HepG2 (cell line): Measurements from ENCODE around the gene MOCS1. TPM values are rescaled to one million over a fixed set of nuclear protein-coding genes. Genes with fewer than 3 reads are reported as not detected.

Experiments
- ATAC-seq: fragments of 200-7000 bp; cut with Tn5 transposase; 3 replicates; pipeline ENCODE4 v1.9.1; 2020; ENCODE audit warnings: mild to moderate bottlenecking, moderate library complexity
- BruUV-seq: library from RNA; stranded (reverse); fragments of 400-500 nt; replicated peaks from 2 replicates; lab custom pipeline; 2021; lab: Mats Ljungman, UMichigan
- CTCF ChIA-PET: fragments of 300-600 bp; formaldehyde crosslinking; extraction: SDS; loops from one replicate; lab custom pipeline; 2021; ENCODE audit warnings: low total read pairs, inconsistent platforms, low intra/inter-chr PET ratio; lab: Yijun Ruan, JAX
- POLR2A ChIA-PET: fragments of 350-600 bp; sonication (Branson Sonifier 250); formaldehyde crosslinking; loops from one replicate; lab custom pipeline; 2020; ENCODE audit warnings: antibody characterized with exemption, inconsistent platforms; lab: Yijun Ruan, JAX
- DNase-seq: peaks from one replicate; pipeline ENCODE4 v3.0.0-alpha.2; 2015; ENCODE audit warnings: low spot score
- FAIRE-seq: peaks from 3 replicates; lab custom pipeline; 2011; peaks lifted over from hg19 to GRCh38; lab: Jason Lieb, UNC
- H2AFZ ChIP-seq: one replicate; pipeline ENCODE4 v1.6.1; 2011; ENCODE audit warnings: low read length, inconsistent platforms
- H3K27ac ChIP-seq: fragments of 300-600 bp; 3 replicates; pipeline ENCODE4 v1.8.0; 2011; ENCODE audit warnings: mixed run types, mild to moderate bottlenecking, mixed read lengths, low read length, inconsistent platforms; ENCODE audit not compliant: insufficient read depth; ENCODE audit errors: extremely low read length
- H3K27me3 ChIP-seq, 2 experiments: fragments of 200-600 bp in 1 of 2; 2 replicates in 1 of 2; 3 replicates in 1 of 2; pipeline versions ENCODE4 v1.6.0 to v1.8.0; 2011; ENCODE audit warnings: low read length in 2 of 2, mild to moderate bottlenecking in 2 of 2, moderate library complexity in 2 of 2, inconsistent platforms in 1 of 2; ENCODE audit not compliant: insufficient read depth in 2 of 2, control insufficient read depth in 1 of 2
- H3K36me3 ChIP-seq, 2 experiments: fragments of 200-600 bp in 1 of 2; replicated peaks in 1 of 2; 2 replicates in 1 of 2; 3 replicates in 1 of 2; pipeline versions ENCODE4 v1.5.1 to v1.8.0; 2011; ENCODE audit warnings: low read length in 2 of 2, inconsistent platforms in 1 of 2; ENCODE audit not compliant: insufficient read depth in 2 of 2, control insufficient read depth in 1 of 2
- H3K4me1 ChIP-seq: 2 replicates; pipeline ENCODE4 v1.5.1; 2012; ENCODE audit warnings: low read length, inconsistent platforms; ENCODE audit not compliant: insufficient read depth
- H3K4me2 ChIP-seq: 2 replicates; pipeline ENCODE4 v1.6.0; 2011; ENCODE audit warnings: low read depth, low read length, inconsistent platforms
- H3K4me3 ChIP-seq, 3 experiments: fragments of 200-600 bp in 1 of 3; sonication (generic), shearing (Covaris generic) in 1 of 3; replicated peaks in 1 of 3; 2 replicates each; pipeline ENCODE4 v1.5.1; 2011 to 2016; ENCODE audit warnings: low read length in 3 of 3, inconsistent platforms in 2 of 3, low read depth in 2 of 3, mild to moderate bottlenecking in 2 of 3, control low read depth in 1 of 3, mixed read lengths in 1 of 3; ENCODE audit not compliant: insufficient read depth in 1 of 3
- H3K79me2 ChIP-seq: one replicate; pipeline ENCODE4 v1.6.1; 2011; ENCODE audit warnings: low read length, inconsistent platforms; ENCODE audit not compliant: insufficient read depth
- H3K9ac ChIP-seq: 2 replicates; pipeline ENCODE4 v1.6.0; 2011; ENCODE audit warnings: mild to moderate bottlenecking, low read depth, low read length, inconsistent platforms; ENCODE audit not compliant: insufficient read depth
- H3K9me3 ChIP-seq: 2 replicates; pipeline ENCODE4 v1.5.1; 2012; ENCODE audit warnings: mild to moderate bottlenecking, low read length
- H4K20me1 ChIP-seq: 2 replicates; pipeline ENCODE4 v1.6.0; 2011; ENCODE audit warnings: inconsistent platforms, mild to moderate bottlenecking, low read length, moderate library complexity; ENCODE audit not compliant: insufficient read depth
- HOXD1 ChIP-seq: sonication (generic); formaldehyde crosslinking; IDR thresholded peaks from 2 replicates; pipeline ENCODE4 v1.5.0; 2020; ENCODE audit warnings: missing genetic modification reagents
- TBX3 ChIP-seq: fragments of 450-650 bp; IDR thresholded peaks from 2 replicates; pipeline ENCODE4 v1.6.1; 2017; ENCODE audit warnings: antibody characterized with exemption, mild to moderate bottlenecking, inconsistent platforms, borderline replicate concordance
- ZNF180 ChIP-seq: sonication (generic); formaldehyde crosslinking; IDR thresholded peaks from 2 replicates; pipeline ENCODE4 v1.4.0; 2020; ENCODE audit warnings: low read depth, missing genetic modification reagents, borderline replicate concordance
- ZZZ3 ChIP-seq: sonication (generic); formaldehyde crosslinking; IDR thresholded peaks from 2 replicates; pipeline ENCODE4 v1.4.0; 2020; ENCODE audit warnings: missing genetic modification reagents, mild to moderate bottlenecking, borderline replicate concordance
- WGBS: methylation state at CpG from one replicate; pipeline ENCODE4 v1.1.6; 2017; ENCODE audit warnings: low lambda C conversion rate; 5-methylcytosine and 5-hydroxymethylcytosine counted together
- in situ Hi-C: cut with HindIII; loops from 2 replicates; pipeline ENCODE4 v1.10.0; 2017; ENCODE audit warnings: low pct_unique_long_range_greater_than_20kb; ENCODE audit not compliant: extremely low pct_ligation_motif_present
- intact Hi-C: fragments of 100-400 bp; cut with micrococcal nuclease; formaldehyde crosslinking; loops from one replicate; pipeline ENCODE4 v1.10.0; 2022; ENCODE audit not compliant: unreplicated experiment
- polyA plus RNA-seq, 8 experiments: library from polyadenylated mRNA; depleted of rRNA in 3 of 8; stranded (reverse) in 7 of 8; unstranded in 1 of 8; fragments of >200 nt; fragmentation: Illumina TruSeq in 4 of 8; extraction: Trizol in 4 of 8; gene quantifications; 2 replicates each; pipeline versions ENCODE4 v1.2.1 to v1.2.3, GENCODE V29; 2011 to 2016; ENCODE audit warnings: low read depth in 4 of 8, missing spikeins in 1 of 8, mixed read lengths in 1 of 8; ENCODE audit not compliant: insufficient read depth in 1 of 8
- total RNA-seq, 5 experiments: library from RNA; depleted of rRNA; stranded (reverse); fragments of >200 nt; fragmentation: Illumina TruSeq; extraction: Trizol; gene quantifications; 2 replicates each; pipeline ENCODE4 v1.2.3, GENCODE V29; 2016; ENCODE audit warnings: low read depth in 1 of 5
- TF ChIP-seq, protein P1 (sequence below): sonication (generic); formaldehyde crosslinking; IDR thresholded peaks from 2 replicates; pipeline ENCODE4; 2020; ENCODE audit warnings: missing genetic modification reagents, mild to moderate bottlenecking, borderline replicate concordance
- TF ChIP-seq, protein P2 (sequence below): sonication (generic); formaldehyde crosslinking; conservative IDR thresholded peaks from 2 replicates; pipeline ENCODE4 v1.4.0; 2020; ENCODE audit warnings: mild to moderate bottlenecking, missing genetic modification reagents, moderate library complexity

MOCS1 gene
- total and polyA plus RNA-seq, 2 of the 13 experiments (the other 11 are each of a cell fraction or from before 2014, with no cell fraction given) = 5.3 to 11.7 TPM

DNA sequence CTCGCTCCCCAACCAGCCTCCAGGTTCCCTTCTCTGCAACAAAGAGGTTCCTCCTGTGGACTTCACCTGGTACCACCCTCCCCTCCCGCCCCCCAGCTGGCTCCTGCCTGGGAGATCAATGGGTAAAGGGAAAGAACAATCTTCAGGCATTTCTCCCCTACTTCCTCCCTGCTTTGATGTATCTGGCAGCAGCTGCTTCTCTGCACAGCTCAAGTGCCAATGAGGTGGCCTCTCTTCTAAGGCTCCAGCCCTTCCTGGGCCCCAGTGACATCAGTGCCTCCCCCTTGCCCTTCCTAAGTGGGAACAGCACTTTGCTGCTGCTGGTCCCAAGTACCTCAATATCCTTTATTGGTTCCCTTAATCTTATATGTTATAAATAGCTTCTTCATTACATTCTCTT lies 23.5 kb downstream of the MOCS1 start:
- no peak overlapping the region for H3K4me3 ChIP-seq
- no peaks in the 10 kb centered on the region for H3K4me1 ChIP-seq
- DNase-seq (no peak), FAIRE-seq (no peak), ATAC-seq (no peak)
- BruUV-seq = no TSS peak
- ChIA-PET POLR2A (no interaction called here), CTCF (no interaction called here)
- H2AFZ ChIP-seq = no peak overlapping the region
- H4K20me1 ChIP-seq = no peaks in the 10 kb centered on the region
- no peaks in the 10 kb centered on the region for H3K27me3 ChIP-seq
- TF ChIP-seq TBX3 = no peak
- TF ChIP-seq HOXD1 (CRISPR knock-in tag) = no peak
- TF ChIP-seq ZZZ3 (CRISPR knock-in tag) = no peak
- TF ChIP-seq, protein P1, sequence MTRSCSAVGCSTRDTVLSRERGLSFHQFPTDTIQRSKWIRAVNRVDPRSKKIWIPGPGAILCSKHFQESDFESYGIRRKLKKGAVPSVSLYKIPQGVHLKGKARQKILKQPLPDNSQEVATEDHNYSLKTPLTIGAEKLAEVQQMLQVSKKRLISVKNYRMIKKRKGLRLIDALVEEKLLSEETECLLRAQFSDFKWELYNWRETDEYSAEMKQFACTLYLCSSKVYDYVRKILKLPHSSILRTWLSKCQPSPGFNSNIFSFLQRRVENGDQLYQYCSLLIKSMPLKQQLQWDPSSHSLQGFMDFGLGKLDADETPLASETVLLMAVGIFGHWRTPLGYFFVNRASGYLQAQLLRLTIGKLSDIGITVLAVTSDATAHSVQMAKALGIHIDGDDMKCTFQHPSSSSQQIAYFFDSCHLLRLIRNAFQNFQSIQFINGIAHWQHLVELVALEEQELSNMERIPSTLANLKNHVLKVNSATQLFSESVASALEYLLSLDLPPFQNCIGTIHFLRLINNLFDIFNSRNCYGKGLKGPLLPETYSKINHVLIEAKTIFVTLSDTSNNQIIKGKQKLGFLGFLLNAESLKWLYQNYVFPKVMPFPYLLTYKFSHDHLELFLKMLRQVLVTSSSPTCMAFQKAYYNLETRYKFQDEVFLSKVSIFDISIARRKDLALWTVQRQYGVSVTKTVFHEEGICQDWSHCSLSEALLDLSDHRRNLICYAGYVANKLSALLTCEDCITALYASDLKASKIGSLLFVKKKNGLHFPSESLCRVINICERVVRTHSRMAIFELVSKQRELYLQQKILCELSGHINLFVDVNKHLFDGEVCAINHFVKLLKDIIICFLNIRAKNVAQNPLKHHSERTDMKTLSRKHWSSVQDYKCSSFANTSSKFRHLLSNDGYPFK (CRISPR knock-in tag) = no peak
- TF ChIP-seq ZNF180 (CRISPR knock-in tag) = no peak
- TF ChIP-seq, protein P2, sequence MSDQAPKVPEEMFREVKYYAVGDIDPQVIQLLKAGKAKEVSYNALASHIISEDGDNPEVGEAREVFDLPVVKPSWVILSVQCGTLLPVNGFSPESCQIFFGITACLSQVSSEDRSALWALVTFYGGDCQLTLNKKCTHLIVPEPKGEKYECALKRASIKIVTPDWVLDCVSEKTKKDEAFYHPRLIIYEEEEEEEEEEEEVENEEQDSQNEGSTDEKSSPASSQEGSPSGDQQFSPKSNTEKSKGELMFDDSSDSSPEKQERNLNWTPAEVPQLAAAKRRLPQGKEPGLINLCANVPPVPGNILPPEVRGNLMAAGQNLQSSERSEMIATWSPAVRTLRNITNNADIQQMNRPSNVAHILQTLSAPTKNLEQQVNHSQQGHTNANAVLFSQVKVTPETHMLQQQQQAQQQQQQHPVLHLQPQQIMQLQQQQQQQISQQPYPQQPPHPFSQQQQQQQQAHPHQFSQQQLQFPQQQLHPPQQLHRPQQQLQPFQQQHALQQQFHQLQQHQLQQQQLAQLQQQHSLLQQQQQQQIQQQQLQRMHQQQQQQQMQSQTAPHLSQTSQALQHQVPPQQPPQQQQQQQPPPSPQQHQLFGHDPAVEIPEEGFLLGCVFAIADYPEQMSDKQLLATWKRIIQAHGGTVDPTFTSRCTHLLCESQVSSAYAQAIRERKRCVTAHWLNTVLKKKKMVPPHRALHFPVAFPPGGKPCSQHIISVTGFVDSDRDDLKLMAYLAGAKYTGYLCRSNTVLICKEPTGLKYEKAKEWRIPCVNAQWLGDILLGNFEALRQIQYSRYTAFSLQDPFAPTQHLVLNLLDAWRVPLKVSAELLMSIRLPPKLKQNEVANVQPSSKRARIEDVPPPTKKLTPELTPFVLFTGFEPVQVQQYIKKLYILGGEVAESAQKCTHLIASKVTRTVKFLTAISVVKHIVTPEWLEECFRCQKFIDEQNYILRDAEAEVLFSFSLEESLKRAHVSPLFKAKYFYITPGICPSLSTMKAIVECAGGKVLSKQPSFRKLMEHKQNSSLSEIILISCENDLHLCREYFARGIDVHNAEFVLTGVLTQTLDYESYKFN (CRISPR knock-in tag) = no peak
- intact Hi-C loops = no loop called here
- H3K27ac ChIP-seq = no peak overlapping the region
- no peaks in the 10 kb centered on the region for H3K9me3 ChIP-seq
- in situ Hi-C loops = no loop called here
- 90% methylated on average over 2 of the region's 2 CpGs for WGBS
- H3K36me3 ChIP-seq = peaks cover 9 to 21% of the 10 kb centered on the region in 2 experiments; a peak in 4 of 5 replicates
- no peak overlapping the region for H3K9ac ChIP-seq
- no peaks in the 10 kb centered on the region for H3K79me2 ChIP-seq
- H3K4me2 ChIP-seq = no peak overlapping the region
